H1 (cell line): ENCODE measurements around the gene ASB13. TPM values are rescaled to one million over a fixed set of nuclear protein-coding genes. Genes with fewer than 3 reads are reported as not detected.

Source experiments
- CTCF ChIA-PET: fragments of 300-600 bp; sonication (Branson Sonifier 250); formaldehyde crosslinking; loops from one replicate; lab custom pipeline; 2021; ENCODE audit not compliant: partially characterized antibody; lab: Charles Lee
- POLR2A ChIA-PET: fragments of 300-600 bp; sonication (Branson Sonifier 250); formaldehyde crosslinking; loops from one replicate; lab custom pipeline; 2021; ENCODE audit warnings: inconsistent platforms; ENCODE audit not compliant: partially characterized antibody; lab: Charles Lee
- DNase-seq, 2 experiments: peaks; one replicate each; pipeline versions ENCODE4 v3.0.0 to v3.0.0-alpha.2; 2010 to 2022; ENCODE audit warnings: low spot score in 2 of 2, low read depth in 1 of 2, mixed read lengths in 1 of 2
- FAIRE-seq: peaks from 2 replicates; lab custom pipeline; 2011; peaks lifted over from hg19 to GRCh38; lab: Jason Lieb, UNC
- H2AFZ ChIP-seq: 2 replicates; pipeline ENCODE4 v1.8.1; 2012; ENCODE audit warnings: low read length, inconsistent platforms
- H2AK5ac ChIP-seq: 2 replicates; pipeline ENCODE4 v1.6.1; 2013; ENCODE audit warnings: low read depth, low read length
- H2BK120ac ChIP-seq: replicated peaks from 2 replicates; pipeline ENCODE3; 2013; ENCODE audit warnings: low read depth, low read length, inconsistent platforms
- H2BK12ac ChIP-seq: 2 replicates; pipeline ENCODE4 v1.6.1; 2013; ENCODE audit warnings: low read depth, low read length
- H2BK15ac ChIP-seq: 2 replicates; pipeline ENCODE4 v1.6.1; 2013; ENCODE audit warnings: low read length
- H2BK20ac ChIP-seq: 2 replicates; pipeline ENCODE4 v1.6.1; 2013; ENCODE audit warnings: low read length
- H2BK5ac ChIP-seq: 2 replicates; pipeline ENCODE4 v1.6.1; 2013; ENCODE audit warnings: low read depth, low read length
- H3K14ac ChIP-seq: 2 replicates; pipeline ENCODE4 v1.6.1; 2013; ENCODE audit warnings: inconsistent platforms; ENCODE audit not compliant: insufficient read length
- H3K18ac ChIP-seq: 2 replicates; pipeline ENCODE4 v1.6.1; 2013; ENCODE audit warnings: low read length; ENCODE audit errors: extremely low read depth
- H3K23ac ChIP-seq: 2 replicates; pipeline ENCODE4 v1.6.1; 2013; ENCODE audit warnings: inconsistent platforms; ENCODE audit not compliant: insufficient read length
- H3K23me2 ChIP-seq: 2 replicates; pipeline ENCODE4 v1.6.1; 2013; ENCODE audit warnings: low read depth, low read length
- H3K27ac ChIP-seq: 2 replicates; pipeline ENCODE4 v1.6.1; 2011; ENCODE audit warnings: low read depth, low read length, inconsistent platforms
- H3K27me3 ChIP-seq, 4 experiments: replicated peaks in 1 of 4; 1 replicate in 1 of 4; 2 replicates in 3 of 4; pipeline versions ENCODE4 v1.6.1 to v1.8.1; 2011 to 2013; ENCODE audit warnings: low read length in 3 of 4, mild to moderate bottlenecking in 3 of 4, inconsistent platforms in 2 of 4, mixed read lengths in 2 of 4, moderate library complexity in 1 of 4; ENCODE audit not compliant: control insufficient read depth in 3 of 4, insufficient read depth in 3 of 4; ENCODE audit errors: extremely low read depth in 1 of 4
- H3K36me3 ChIP-seq, 4 experiments: 2 replicates each; pipeline versions ENCODE4 v1.6.1 to v1.8.1; 2011 to 2013; ENCODE audit warnings: mild to moderate bottlenecking in 4 of 4, low read length in 3 of 4, moderate library complexity in 2 of 4, control low read depth in 1 of 4, inconsistent platforms in 1 of 4; ENCODE audit not compliant: insufficient read depth in 4 of 4, control insufficient read depth in 2 of 4
- H3K4ac ChIP-seq: replicated peaks from 2 replicates; pipeline ENCODE3; 2013; ENCODE audit warnings: low read length, low read depth, mixed read lengths, inconsistent platforms; ENCODE audit not compliant: insufficient read length
- H3K4me1 ChIP-seq, 4 experiments: replicated peaks in 1 of 4; 1 replicate in 1 of 4; 2 replicates in 3 of 4; pipeline versions ENCODE4 v1.6.1 to v1.8.1; 2011 to 2013; ENCODE audit warnings: low read length in 3 of 4, inconsistent platforms in 2 of 4, mixed read lengths in 1 of 4; ENCODE audit not compliant: insufficient read depth in 4 of 4, control insufficient read depth in 3 of 4
- H3K4me2 ChIP-seq, 2 experiments: 2 replicates each; pipeline versions ENCODE4 v1.6.1 to v1.8.1; 2011 to 2013; ENCODE audit warnings: low read depth in 2 of 2, low read length in 2 of 2, control low read depth in 1 of 2, inconsistent platforms in 1 of 2, mild to moderate bottlenecking in 1 of 2; ENCODE audit not compliant: insufficient read depth in 1 of 2
- H3K4me3 ChIP-seq, 4 experiments: fragments of 200-600, 300-600 bp in 1 of 4; sonication (generic), shearing (Covaris generic), sonication (Bioruptor Twin) in 1 of 4; 2 replicates each; pipeline versions ENCODE4 v1.5.1 to v1.8.1; 2011 to 2016; ENCODE audit warnings: low read length in 4 of 4, low read depth in 3 of 4, control low read depth in 2 of 4, inconsistent platforms in 2 of 4, mild to moderate bottlenecking in 2 of 4, mixed read lengths in 1 of 4, moderate library complexity in 1 of 4; ENCODE audit not compliant: insufficient read depth in 2 of 4; ENCODE audit errors: extremely low read depth in 1 of 4
- H3K56ac ChIP-seq: replicated peaks from 2 replicates; pipeline ENCODE3; 2013; ENCODE audit warnings: low read depth, mild to moderate bottlenecking, mixed read lengths, low read length, inconsistent platforms; ENCODE audit not compliant: insufficient read length
- H3K79me1 ChIP-seq: 2 replicates; pipeline ENCODE4 v1.6.1; 2013; ENCODE audit warnings: low read depth, low read length, control low read depth
- H3K79me2 ChIP-seq, 2 experiments: 2 replicates each; pipeline versions ENCODE4 v1.6.1 to v1.8.1; 2012 to 2013; ENCODE audit warnings: low read length in 2 of 2, mild to moderate bottlenecking in 2 of 2, inconsistent platforms in 1 of 2; ENCODE audit not compliant: insufficient read depth in 2 of 2, control insufficient read depth in 1 of 2
- H3K9ac ChIP-seq, 4 experiments: replicated peaks in 1 of 4; 1 replicate in 1 of 4; 2 replicates in 3 of 4; pipeline versions ENCODE4 v1.6.1 to v1.8.1; 2011 to 2013; ENCODE audit warnings: low read depth in 3 of 4, low read length in 3 of 4, control low read depth in 2 of 4, mild to moderate bottlenecking in 2 of 4, moderate library complexity in 2 of 4, inconsistent platforms in 1 of 4; ENCODE audit errors: extremely low read depth in 1 of 4
- H3K9me3 ChIP-seq, 2 experiments: 2 replicates each; pipeline versions ENCODE4 v1.6.1 to v1.8.1; 2012 to 2013; ENCODE audit warnings: mild to moderate bottlenecking in 2 of 2, moderate library complexity in 2 of 2, control low read depth in 1 of 2, inconsistent platforms in 1 of 2, low read depth in 1 of 2, low read length in 1 of 2, mixed read lengths in 1 of 2; ENCODE audit not compliant: insufficient read depth in 2 of 2
- H4K20me1 ChIP-seq, 2 experiments: replicated peaks in 1 of 2; 2 replicates each; pipeline versions ENCODE3 to v1.8.1; 2011 to 2013; ENCODE audit warnings: inconsistent platforms in 2 of 2, low read length in 2 of 2, mild to moderate bottlenecking in 1 of 2; ENCODE audit not compliant: insufficient read depth in 2 of 2, control insufficient read depth in 1 of 2
- H4K5ac ChIP-seq: 2 replicates; pipeline ENCODE4 v1.6.1; 2013; ENCODE audit warnings: low read length, low read depth, mixed read lengths, inconsistent platforms; ENCODE audit not compliant: insufficient read length
- H4K8ac ChIP-seq: 2 replicates; pipeline ENCODE4 v1.8.0; 2013; ENCODE audit warnings: mild to moderate bottlenecking, moderate library complexity, low read length, inconsistent platforms; ENCODE audit not compliant: insufficient read depth; ENCODE audit errors: extremely low read depth
- H4K91ac ChIP-seq: replicated peaks from 2 replicates; pipeline ENCODE3; 2013; ENCODE audit warnings: low read length, mixed read lengths, inconsistent platforms; ENCODE audit not compliant: insufficient read length
- ASH2L ChIP-seq: fragments of 200-600, 300-600 bp; sonication (generic); IDR thresholded peaks from one replicate; pipeline ENCODE4 v1.7.1; 2017; ENCODE audit warnings: low read length
- BACH1 ChIP-seq: IDR thresholded peaks from 2 replicates; pipeline ENCODE4 v1.6.1; 2012; ENCODE audit warnings: low read length, improper control_type of control experiment
- CBX8 ChIP-seq: fragments of 300-800, 300-1000 bp; sonication (generic); IDR thresholded peaks from 2 replicates; pipeline ENCODE4 v1.7.1; 2016; ENCODE audit warnings: low read depth, low read length, borderline replicate concordance
- EGR1 ChIP-seq: IDR thresholded peaks from 2 replicates; pipeline ENCODE4 v1.6.1; 2011; ENCODE audit warnings: low read depth, low read length, borderline replicate concordance
- GABPA ChIP-seq: IDR thresholded peaks from 2 replicates; pipeline ENCODE4 v1.6.1; 2011; ENCODE audit warnings: mild to moderate bottlenecking, low read length, moderate library complexity, borderline replicate concordance; ENCODE audit not compliant: insufficient read depth
- JUN ChIP-seq: IDR thresholded peaks from 2 replicates; pipeline ENCODE4 v1.6.1; 2011; ENCODE audit warnings: low read depth, mild to moderate bottlenecking, improper control_type of control experiment, low read length
- KDM1A ChIP-seq: fragments of 200-600, 300-600 bp; sonication (generic); IDR thresholded peaks from 2 replicates; pipeline ENCODE4 v1.7.1; 2016; ENCODE audit warnings: mild to moderate bottlenecking, low read length, borderline replicate concordance
- KDM4A ChIP-seq: IDR thresholded peaks from one replicate; pipeline ENCODE4 v1.7.1; 2012; ENCODE audit warnings: low read depth, mild to moderate bottlenecking, moderate library complexity, low read length, inconsistent platforms; ENCODE audit not compliant: severe bottlenecking
- MAFK ChIP-seq: IDR thresholded peaks from 2 replicates; pipeline ENCODE4 v1.6.1; 2012; ENCODE audit warnings: low read depth, mild to moderate bottlenecking, improper control_type of control experiment, low read length
- NRF1 ChIP-seq: IDR thresholded peaks from 2 replicates; pipeline ENCODE4 v1.6.1; 2011; ENCODE audit warnings: mild to moderate bottlenecking, low read depth, low read length, improper control_type of control experiment
- RFX5 ChIP-seq: IDR thresholded peaks from 2 replicates; pipeline ENCODE4 v1.6.1; 2011; ENCODE audit warnings: low read depth, low read length, improper control_type of control experiment, borderline replicate concordance
- RXRA ChIP-seq: IDR thresholded peaks from 2 replicates; pipeline ENCODE4 v1.6.1; 2011; ENCODE audit warnings: low read depth, mild to moderate bottlenecking, low read length, moderate library complexity; ENCODE audit not compliant: insufficient read depth
- SP4 ChIP-seq: IDR thresholded peaks from 2 replicates; pipeline ENCODE4 v1.6.1; 2012; ENCODE audit warnings: low read length, inconsistent platforms
- SRF ChIP-seq: IDR thresholded peaks from 2 replicates; pipeline ENCODE4 v1.6.1; 2011; ENCODE audit warnings: mild to moderate bottlenecking, low read depth, low read length, moderate library complexity
- TCF12 ChIP-seq: IDR thresholded peaks from 2 replicates; pipeline ENCODE4 v1.6.1; 2011; ENCODE audit warnings: low read depth, mild to moderate bottlenecking, low read length
- WGBS, 2 experiments: shearing (Covaris generic) in 1 of 2; methylation state at CpG; one replicate each; pipeline versions ENCODE4 v1.1.6 to v1.1.7; 2013 to 2015; ENCODE audit warnings: low lambda C conversion rate in 2 of 2, mixed read lengths in 2 of 2, inconsistent platforms in 1 of 2, low coverage in 1 of 2, missing lambda C conversion rate in 1 of 2; ENCODE audit not compliant: insufficient replicate concordance in 2 of 2, insufficient coverage in 1 of 2, insufficient read length in 1 of 2; ENCODE audit errors: extremely low coverage in 1 of 2, missing lambda C conversion rate in 1 of 2; 5-methylcytosine and 5-hydroxymethylcytosine counted together
- polyA plus RNA-seq, 7 experiments: library from polyadenylated mRNA; depleted of rRNA in 3 of 7; stranded (reverse) in 5 of 7; unstranded in 2 of 7; fragments of >200 nt in 5 of 7; fragments of 200-250 nt in 2 of 7; gene quantifications; 1 replicate in 5 of 7; 2 replicates in 1 of 7; 4 replicates in 1 of 7; pipeline versions ENCODE4 v1.2.1 to v1.2.3, GENCODE V29; 2011 to 2013; ENCODE audit warnings: missing spikeins in 2 of 7, mixed read lengths in 2 of 7
- total RNA-seq: library from RNA; stranded (reverse); fragmentation: NEBNext Ultra II Directional; extraction: Animal tissue kit (Norgen Biotek cat#: 25700); gene quantifications from 2 replicates; pipeline ENCODE4 v1.2.1, GENCODE V29; 2021

The ASB13 gene
- total and polyA plus RNA-seq, 2 of the 8 experiments (the other 6 are each of a cell fraction or from before 2014, with no cell fraction given) = 12.3 to 20.2 TPM

DNA sequence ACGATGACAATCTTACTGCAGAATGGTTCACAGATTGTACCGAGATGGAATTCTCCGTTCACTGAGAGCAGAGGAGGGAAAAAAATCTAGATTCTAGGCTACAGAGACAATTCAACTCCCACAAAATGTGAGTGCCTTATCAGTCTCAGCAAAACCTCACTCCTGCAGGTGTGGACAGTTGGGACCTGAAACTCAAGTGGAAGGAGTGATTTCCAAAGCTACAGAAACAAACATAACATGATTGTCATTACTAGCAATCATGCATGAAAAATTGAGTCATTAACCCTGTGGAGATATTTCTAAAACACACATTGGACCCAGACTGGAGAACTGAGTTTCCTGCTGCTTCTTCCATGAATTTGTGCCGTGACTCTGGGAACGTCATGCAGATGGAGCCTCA is 71.3 kb downstream of the ASB13 start:
- CTCF ChIA-PET = interaction anchor here (0.6 to 3.8 kb wide), 8 partner anchors 10 to 334 kb away, joined by 3 to 16 read pairs (median 4); no protein-coding TSS in a partner anchor
- Histone ChIP-seq H3K23ac (no peak overlapping the region), H3K27ac (no peak overlapping the region), H3K36me3 (no peaks in the 10 kb centered on the region), H3K18ac (no peak overlapping the region), H3K9me3 (no peaks in the 10 kb centered on the region), H3K79me2 (no peaks in the 10 kb centered on the region), H4K91ac (no peak overlapping the region), H4K20me1 (no peaks in the 10 kb centered on the region), H3K4me2 (no peak overlapping the region), H4K5ac (no peak overlapping the region), H3K9ac (no peak overlapping the region), H2AK5ac (no peak overlapping the region), H2BK15ac (no peak overlapping the region), H2BK120ac (no peak overlapping the region), H2BK5ac (no peak overlapping the region), H2AFZ (no peak overlapping the region), H3K4ac (no peak overlapping the region), H3K27me3 (no peaks in the 10 kb centered on the region), H3K4me1 (peaks cover 1 to 11% (median 8%) of the 10 kb centered on the region in 4 experiments; a peak in 5 of 7 replicates), H3K56ac (no peak overlapping the region), H3K23me2 (peaks cover 2% of the 10 kb centered on the region; the same call in 1 of the 2 replicates), H2BK12ac (no peak overlapping the region), H3K79me1 (no peaks in the 10 kb centered on the region), H2BK20ac (no peak overlapping the region), H3K4me3 (no peak overlapping the region), H3K14ac (no peak overlapping the region), H4K8ac (no peak overlapping the region)
- DNase-seq (no peak), FAIRE-seq (no peak)
- whole genome bisulfite sequencing, 2 experiments = 85% methylated on average over 5 of the region's 5 CpGs; no CpG with 5 or more reads in 1 of the 2 experiments
- POLR2A ChIA-PET = interaction anchor here (1.0 kb wide), 1 partner anchor 9 kb away, joined by 3 read pairs; no protein-coding TSS in a partner anchor
- TF ChIP-seq NRF1 (no peak), TCF12 (no peak), RXRA (no peak), BACH1 (no peak), EGR1 (no peak), KDM4A (no peak), KDM1A (no peak), MAFK (no peak), JUN (no peak), GABPA (no peak), SRF (no peak), SP4 (no peak), RFX5 (no peak), CBX8 (no peak), ASH2L (no peak)
